Panc1 (cell line): ENCODE results near the gene PTRHD1. TPM values are rescaled to one million over a fixed set of nuclear protein-coding genes. Genes with fewer than 3 reads are reported as not detected.
"Not testable (repeated sequence)": the region's sequence is repeated elsewhere in the genome, so short reads cannot be mapped to it uniquely, and the experiment has no call there.

Source experiments
- ATAC-seq: fragments of 200-7000 bp; cut with Tn5 transposase; 2 replicates; pipeline ENCODE4 v1.9.1; 2020; ENCODE audit warnings: mild to moderate bottlenecking, moderate library complexity
- BruUV-seq: library from RNA; stranded (reverse); fragments of 400-500 nt; replicated peaks from 2 replicates; lab custom pipeline; 2021; lab: Mats Ljungman, UMichigan
- CTCF ChIA-PET: fragments of 300-600 bp; sonication (Branson Sonifier 250); formaldehyde crosslinking; loops from one replicate; lab custom pipeline; 2022; ENCODE audit warnings: antibody characterized with exemption; lab: Charles Lee
- POLR2A ChIA-PET: fragments of 300-600 bp; sonication (Branson Sonifier 250); formaldehyde crosslinking; loops from one replicate; lab custom pipeline; 2022; ENCODE audit warnings: antibody characterized with exemption; lab: Charles Lee
- DNase-seq: peaks from one replicate; pipeline ENCODE4 v3.0.0-alpha.2; 2010; ENCODE audit warnings: low read depth, low spot score
- H3K27ac ChIP-seq: 2 replicates; pipeline ENCODE4 v1.5.1; 2011; ENCODE audit warnings: mild to moderate bottlenecking, low read length, inconsistent platforms
- H3K27me3 ChIP-seq: fragments of 200-500 bp; sonication (Bioruptor generic); 2 replicates; pipeline ENCODE4 v1.6.0; 2014; ENCODE audit warnings: low read length, inconsistent platforms; ENCODE audit not compliant: control insufficient read depth, insufficient read depth
- H3K36me3 ChIP-seq: fragments of 200-500 bp; sonication (Bioruptor generic); 2 replicates; pipeline ENCODE4 v1.5.1; 2014; ENCODE audit warnings: inconsistent platforms, mild to moderate bottlenecking, low read length, moderate library complexity; ENCODE audit not compliant: control insufficient read depth, insufficient read depth
- H3K4me1 ChIP-seq: 2 replicates; pipeline ENCODE4 v1.5.1; 2011; ENCODE audit warnings: inconsistent platforms, mild to moderate bottlenecking, low read length, moderate library complexity; ENCODE audit not compliant: control insufficient read depth, insufficient read depth
- H3K4me3 ChIP-seq, 2 experiments: 2 replicates each; pipeline ENCODE4 v1.5.1; 2011 to 2012; ENCODE audit warnings: low read depth in 2 of 2, low read length in 2 of 2, mild to moderate bottlenecking in 2 of 2, inconsistent platforms in 1 of 2, moderate library complexity in 1 of 2
- H3K9me3 ChIP-seq: fragments of 200-500 bp; sonication (Bioruptor generic); 2 replicates; pipeline ENCODE4 v1.5.1; 2014; ENCODE audit warnings: low read depth, mild to moderate bottlenecking, inconsistent platforms, low read length, moderate library complexity; ENCODE audit not compliant: control insufficient read depth, insufficient read depth
- CTCF ChIP-seq: fragments of 450-650 bp; IDR thresholded peaks from 2 replicates; pipeline ENCODE4 v1.5.1; 2017; ENCODE audit warnings: mild to moderate bottlenecking
- POLR2AphosphoS5 ChIP-seq: IDR thresholded peaks from 2 replicates; pipeline ENCODE4 v1.6.1; 2012; ENCODE audit warnings: mild to moderate bottlenecking, low read depth, low read length, moderate library complexity
- REST ChIP-seq, 2 experiments: IDR thresholded peaks; 2 replicates each; pipeline ENCODE4 v1.6.1; 2011 to 2012; ENCODE audit warnings: low read depth in 2 of 2, control low read depth in 1 of 2, low read length in 1 of 2, mild to moderate bottlenecking in 1 of 2, moderate library complexity in 1 of 2; ENCODE audit not compliant: insufficient read depth in 1 of 2
- SIN3A ChIP-seq: IDR thresholded peaks from 2 replicates; pipeline ENCODE4 v1.6.1; 2012; ENCODE audit warnings: low read depth, mild to moderate bottlenecking, low read length, moderate library complexity, borderline replicate concordance; ENCODE audit not compliant: insufficient read depth
- TCF7L2 ChIP-seq: IDR thresholded peaks from 2 replicates; pipeline ENCODE4 v1.6.1; 2011; ENCODE audit warnings: mild to moderate bottlenecking, low read depth, low read length, inconsistent platforms
- in situ Hi-C: cut with HindIII; loops from 2 replicates; pipeline ENCODE4 v1.10.0; 2016; ENCODE audit warnings: low sequenced_read_pairs, low pct_unique_long_range_greater_than_20kb
- intact Hi-C: fragments of 100-400 bp; cut with micrococcal nuclease; formaldehyde crosslinking; loops from one replicate; pipeline ENCODE4 v1.10.0; 2022; ENCODE audit not compliant: unreplicated experiment
- total RNA-seq: library from RNA; stranded (reverse); gene quantifications from one replicate; pipeline ENCODE4 v1.2.1, GENCODE V29; 2021; ENCODE audit not compliant: unreplicated experiment

The PTRHD1 gene
- total RNA-seq, 1 experiment from 2014 or later: 55.1 TPM

GRCh38 chr2:24836206-24836605, 43.0 kb upstream of the PTRHD1 start:
- no peak overlapping the region for H3K4me3 ChIP-seq
- TF ChIP-seq SIN3A: no peak
- no peak for TF ChIP-seq CTCF
- TF ChIP-seq REST (IDR thresholded peaks at IDR 0.05; ENCODE audit: insufficient read depth in 1 of 2, low read depth in 2 of 2, low read length in 1 of 2): no peak
- TF ChIP-seq POLR2AphosphoS5: no peak
- no peak for TF ChIP-seq TCF7L2
- H3K36me3 ChIP-seq: no peaks in the 10 kb centered on the region
- POLR2A ChIA-PET: no interaction called here
- CTCF ChIA-PET: no interaction called here
- no peaks in the 10 kb centered on the region for H3K27me3 ChIP-seq
- in situ Hi-C loops: no loop called here
- H3K27ac ChIP-seq: no peak overlapping the region
- no peak for ATAC-seq
- H3K9me3 ChIP-seq: no peaks in the 10 kb centered on the region
- no TSS peak for BruUV-seq
- intact Hi-C loops: no loop called here
- H3K4me1 ChIP-seq: no peaks in the 10 kb centered on the region
- no peak for DNase-seq

- CTCF ChIA-PET: not testable (repeated sequence)
Measured at GRCh38 chr2:24835411-24835810, 42.2 kb upstream of the PTRHD1 start.

GRCh38 chr2:24834733-24835395, 41.7 kb upstream of the PTRHD1 start:
- Histone ChIP-seq H3K4me3 (no peak overlapping the region), H3K4me1 (no peaks in the 10 kb centered on the region), H3K36me3 (no peaks in the 10 kb centered on the region), H3K27me3 (no peaks in the 10 kb centered on the region), H3K9me3 (no peaks in the 10 kb centered on the region), H3K27ac (no peak overlapping the region)
- ChIA-PET CTCF (no interaction called here), POLR2A (no interaction called here)
- intact Hi-C loops: no loop called here
- in situ Hi-C loops: no loop called here
- no peak for ATAC-seq
- no peak for TF ChIP-seq SIN3A
- no peak for TF ChIP-seq CTCF
- DNase-seq: no peak
- BruUV-seq: no TSS peak

More at GRCh38 chr2:24835411-24835810, 42.2 kb upstream of the PTRHD1 start:
- H3K9me3 ChIP-seq, intact Hi-C loops, BruUV-seq, POLR2A ChIA-PET, H3K4me1 ChIP-seq, DNase-seq, H3K36me3 ChIP-seq, ATAC-seq, H3K27me3 ChIP-seq, in situ Hi-C loops, H3K4me3 ChIP-seq, H3K27ac ChIP-seq: not testable (repeated sequence)
